Ishikawa (cell line): ENCODE measurements around the gene RPL23.

Source experiments
- CEBPB ChIP-seq: IDR thresholded peaks from 2 replicates; pipeline ENCODE4 v1.6.1; 2012
- CREB1 ChIP-seq: IDR thresholded peaks from 2 replicates; pipeline ENCODE4 v1.6.1; 2012; ENCODE audit warnings: low read depth
- EGR1 ChIP-seq: IDR thresholded peaks from 2 replicates; pipeline ENCODE4 v1.6.1; 2012
- EP300 ChIP-seq: IDR thresholded peaks from 2 replicates; pipeline ENCODE4 v1.6.1; 2012; ENCODE audit warnings: borderline replicate concordance
- FOXM1 ChIP-seq: IDR thresholded peaks from 2 replicates; pipeline ENCODE4 v1.6.1; 2012; ENCODE audit warnings: low read depth, borderline replicate concordance
- NFIC ChIP-seq: IDR thresholded peaks from 2 replicates; pipeline ENCODE4 v1.6.1; 2012
- RAD21 ChIP-seq: IDR thresholded peaks from 2 replicates; pipeline ENCODE4 v1.6.1; 2012; ENCODE audit warnings: low read depth
- TAF1 ChIP-seq: IDR thresholded peaks from 2 replicates; pipeline ENCODE4 v1.6.1; 2012; ENCODE audit warnings: low read depth, mild to moderate bottlenecking
- TCF12 ChIP-seq: IDR thresholded peaks from 2 replicates; pipeline ENCODE4 v1.6.1; 2012; ENCODE audit warnings: low read depth
- TEAD4 ChIP-seq: IDR thresholded peaks from 2 replicates; pipeline ENCODE4 v1.6.1; 2012
- YY1 ChIP-seq: IDR thresholded peaks from 2 replicates; pipeline ENCODE4 v1.6.1; 2012; ENCODE audit warnings: low read depth
- ZBTB7A ChIP-seq: IDR thresholded peaks from 2 replicates; pipeline ENCODE4 v1.6.1; 2012; ENCODE audit warnings: low read depth
- TF ChIP-seq, protein P1 (sequence below): IDR thresholded peaks from 2 replicates; pipeline ENCODE4 v1.6.1; 2012
- TF ChIP-seq, protein P2 (sequence below): IDR thresholded peaks from 2 replicates; pipeline ENCODE4 v1.6.1; 2012; ENCODE audit warnings: low read depth, mild to moderate bottlenecking
- TF ChIP-seq, protein P3 (sequence below): IDR thresholded peaks from 2 replicates; pipeline ENCODE4 v1.6.1; 2012

The RPL23 gene

DNA sequence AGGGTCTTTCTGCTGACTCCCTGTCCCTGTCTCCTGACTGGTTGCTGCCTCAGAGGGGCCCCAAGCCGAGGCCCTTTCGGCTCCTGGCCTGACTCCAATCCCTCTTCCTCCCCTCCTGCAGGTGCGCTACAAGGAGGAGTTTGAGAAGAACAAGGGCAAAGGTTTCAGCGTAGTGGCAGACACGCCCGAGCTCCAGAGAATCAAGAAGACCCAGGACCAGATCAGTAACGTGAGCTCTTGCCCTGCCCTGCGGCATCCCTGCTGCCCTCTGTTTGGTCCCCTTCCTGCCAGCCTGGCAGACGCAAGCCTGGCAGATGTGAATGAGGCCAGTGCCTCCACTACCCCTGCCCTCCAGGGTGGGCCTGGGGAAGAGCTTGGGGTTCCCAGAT is 44.8 kb upstream of the RPL23 start:
- TF ChIP-seq, protein P1, sequence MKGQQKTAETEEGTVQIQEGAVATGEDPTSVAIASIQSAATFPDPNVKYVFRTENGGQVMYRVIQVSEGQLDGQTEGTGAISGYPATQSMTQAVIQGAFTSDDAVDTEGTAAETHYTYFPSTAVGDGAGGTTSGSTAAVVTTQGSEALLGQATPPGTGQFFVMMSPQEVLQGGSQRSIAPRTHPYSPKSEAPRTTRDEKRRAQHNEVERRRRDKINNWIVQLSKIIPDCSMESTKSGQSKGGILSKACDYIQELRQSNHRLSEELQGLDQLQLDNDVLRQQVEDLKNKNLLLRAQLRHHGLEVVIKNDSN = no peak
- TF ChIP-seq CEBPB (no peak), TEAD4 (no peak), FOXM1 (no peak), TAF1 (no peak), YY1 (no peak)
- TF ChIP-seq, protein P2, sequence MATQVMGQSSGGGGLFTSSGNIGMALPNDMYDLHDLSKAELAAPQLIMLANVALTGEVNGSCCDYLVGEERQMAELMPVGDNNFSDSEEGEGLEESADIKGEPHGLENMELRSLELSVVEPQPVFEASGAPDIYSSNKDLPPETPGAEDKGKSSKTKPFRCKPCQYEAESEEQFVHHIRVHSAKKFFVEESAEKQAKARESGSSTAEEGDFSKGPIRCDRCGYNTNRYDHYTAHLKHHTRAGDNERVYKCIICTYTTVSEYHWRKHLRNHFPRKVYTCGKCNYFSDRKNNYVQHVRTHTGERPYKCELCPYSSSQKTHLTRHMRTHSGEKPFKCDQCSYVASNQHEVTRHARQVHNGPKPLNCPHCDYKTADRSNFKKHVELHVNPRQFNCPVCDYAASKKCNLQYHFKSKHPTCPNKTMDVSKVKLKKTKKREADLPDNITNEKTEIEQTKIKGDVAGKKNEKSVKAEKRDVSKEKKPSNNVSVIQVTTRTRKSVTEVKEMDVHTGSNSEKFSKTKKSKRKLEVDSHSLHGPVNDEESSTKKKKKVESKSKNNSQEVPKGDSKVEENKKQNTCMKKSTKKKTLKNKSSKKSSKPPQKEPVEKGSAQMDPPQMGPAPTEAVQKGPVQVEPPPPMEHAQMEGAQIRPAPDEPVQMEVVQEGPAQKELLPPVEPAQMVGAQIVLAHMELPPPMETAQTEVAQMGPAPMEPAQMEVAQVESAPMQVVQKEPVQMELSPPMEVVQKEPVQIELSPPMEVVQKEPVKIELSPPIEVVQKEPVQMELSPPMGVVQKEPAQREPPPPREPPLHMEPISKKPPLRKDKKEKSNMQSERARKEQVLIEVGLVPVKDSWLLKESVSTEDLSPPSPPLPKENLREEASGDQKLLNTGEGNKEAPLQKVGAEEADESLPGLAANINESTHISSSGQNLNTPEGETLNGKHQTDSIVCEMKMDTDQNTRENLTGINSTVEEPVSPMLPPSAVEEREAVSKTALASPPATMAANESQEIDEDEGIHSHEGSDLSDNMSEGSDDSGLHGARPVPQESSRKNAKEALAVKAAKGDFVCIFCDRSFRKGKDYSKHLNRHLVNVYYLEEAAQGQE = no peak

GRCh38 chr17:38897671-38898290 is 44.3 kb upstream of the RPL23 start:
- no peak for TF ChIP-seq ZBTB7A
- TF ChIP-seq EP300 = no peak

GRCh38 chr17:38897176-38897575 is 43.7 kb upstream of the RPL23 start:
- no peak for TF ChIP-seq CEBPB
- TF ChIP-seq EGR1 = no peak
- TF ChIP-seq, protein P1 = no peak
- TF ChIP-seq RAD21 = no peak
- TF ChIP-seq TEAD4 = no peak
- TF ChIP-seq NFIC = no peak
- TF ChIP-seq, protein P2 = no peak
- no peak for TF ChIP-seq ZBTB7A
- no peak for TF ChIP-seq TAF1
- no peak for TF ChIP-seq FOXM1
- no peak for TF ChIP-seq TCF12
- no peak for TF ChIP-seq EP300
- TF ChIP-seq, protein P3, sequence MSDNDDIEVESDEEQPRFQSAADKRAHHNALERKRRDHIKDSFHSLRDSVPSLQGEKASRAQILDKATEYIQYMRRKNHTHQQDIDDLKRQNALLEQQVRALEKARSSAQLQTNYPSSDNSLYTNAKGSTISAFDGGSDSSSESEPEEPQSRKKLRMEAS = no peak
- no peak for TF ChIP-seq CREB1
- TF ChIP-seq YY1 = no peak

DNA sequence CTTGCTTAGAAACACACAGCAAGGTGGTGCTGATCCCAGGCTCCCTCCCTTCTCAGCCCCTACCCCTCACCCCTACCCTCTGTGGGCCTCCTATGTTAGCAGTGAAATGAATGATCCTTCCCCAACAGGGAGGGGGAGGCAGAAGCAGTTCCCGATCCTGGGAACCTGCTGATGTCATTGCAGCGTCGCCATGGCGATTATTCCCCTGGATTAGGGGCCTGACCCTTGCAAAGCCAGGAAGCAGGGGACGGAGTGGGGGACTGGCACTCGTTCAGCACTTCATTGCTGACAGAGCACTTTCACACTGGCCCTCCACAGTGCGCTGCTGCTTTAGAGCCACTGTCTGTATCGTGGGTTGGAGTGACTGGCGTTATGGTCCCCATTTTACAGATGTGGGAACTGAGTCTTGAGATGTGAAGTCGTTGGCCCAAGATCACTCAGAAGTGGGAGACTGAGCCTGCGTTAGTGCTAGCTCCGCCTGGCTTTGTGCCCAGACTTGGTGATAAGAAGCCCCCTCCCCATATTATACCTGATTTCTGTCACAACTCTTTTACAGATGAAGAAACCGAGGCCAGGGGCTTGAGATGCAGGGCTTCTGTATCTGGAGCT is 42.9 kb upstream of the RPL23 start:
- no peak for TF ChIP-seq RAD21
- no peak for TF ChIP-seq TEAD4
- no peak for TF ChIP-seq CREB1
- TF ChIP-seq, protein P2 = no peak
- no peak for TF ChIP-seq EP300
- TF ChIP-seq EGR1 = no peak
- TF ChIP-seq, protein P3 = no peak
- TF ChIP-seq TAF1 = no peak
- TF ChIP-seq TCF12 = no peak
- TF ChIP-seq, protein P1 = no peak
- no peak for TF ChIP-seq FOXM1
- TF ChIP-seq ZBTB7A = no peak
- TF ChIP-seq CEBPB = no peak
- TF ChIP-seq NFIC = no peak
- no peak for TF ChIP-seq YY1
